Effector memory CD8-positive, alpha-beta T cell (primary cell): ENCODE measurements around the gene COX4I1.
"Not testable (repeated sequence)": the region's sequence is repeated elsewhere in the genome, so short reads cannot be mapped to it uniquely, and the experiment has no call there.

Experiments
- ATAC-seq: fragments of 150-1000 bp; cut with Tn5 transposase; replicated peaks from 2 replicates; pipeline ENCODE4 v1.10.0; 2021; ENCODE audit warnings: mild to moderate bottlenecking, moderate library complexity
- DNase-seq, 3 experiments: peaks; one replicate each; pipeline ENCODE4 v3.0.0; 2021
- H3K27ac Mint-ChIP-seq, 2 donors: one replicate each; pipeline ENCODE4 v1.8.0; 2022; ENCODE audit warnings: mild to moderate bottlenecking in 2 of 2, mixed read lengths in 2 of 2, moderate library complexity in 2 of 2
- H3K27me3 Mint-ChIP-seq, 2 donors: one replicate each; pipeline ENCODE4 v1.8.0; 2022; ENCODE audit warnings: mixed read lengths in 2 of 2
- H3K36me3 Mint-ChIP-seq: one replicate; pipeline ENCODE4 v1.8.0; 2022; ENCODE audit warnings: mild to moderate bottlenecking, moderate library complexity, mixed read lengths; ENCODE audit not compliant: insufficient read depth
- H3K4me1 Mint-ChIP-seq, 2 donors: one replicate each; pipeline ENCODE4 v1.8.0; 2022; ENCODE audit warnings: low read depth in 2 of 2, mixed read lengths in 2 of 2
- H3K4me3 Mint-ChIP-seq, 2 donors: one replicate each; pipeline ENCODE4 v1.8.0; 2022; ENCODE audit warnings: mild to moderate bottlenecking in 2 of 2, mixed read lengths in 2 of 2, moderate library complexity in 2 of 2
- H3K9me3 Mint-ChIP-seq, 2 donors: one replicate each; pipeline ENCODE4 v1.8.0; 2022; ENCODE audit warnings: mixed read lengths in 2 of 2

The COX4I1 gene

GRCh38 chr16:85798283-85798776 is 1.2 kb upstream of the COX4I1 start:
- H3K27ac Mint-ChIP-seq: peak overlapping the region; percentile 96 to 97
- H3K4me3 Mint-ChIP-seq: peak overlapping the region; percentile 87 to 88
- peaks cover 43% of the 10 kb centered on the region for H3K36me3 Mint-ChIP-seq
- no peak for ATAC-seq
- H3K27me3 Mint-ChIP-seq: no peaks in the 10 kb centered on the region
- H3K4me1 Mint-ChIP-seq: peaks cover 30 to 44% of the 10 kb centered on the region in 2 donors
- DNase-seq: no peak
- no peaks in the 10 kb centered on the region for H3K9me3 Mint-ChIP-seq

- Mint-ChIP-seq H3K36me3 (peaks cover 47% of the 10 kb centered on the region), H3K4me3 (peak overlapping the region; percentile 87 to 88), H3K27ac (peak overlapping the region; percentile 96 to 97), H3K27me3 (no peaks in the 10 kb centered on the region), H3K4me1 (peaks cover 29 to 42% of the 10 kb centered on the region in 2 donors), H3K9me3 (no peaks in the 10 kb centered on the region)
- DNase-seq (peak in 2 of 3 experiments; percentile 19 to 31), ATAC-seq (peak; percentile 32)
These were observed 496 bp upstream of the COX4I1 start for GRCh38 chr16:85798901-85799496.

GRCh38 chr16:85800321-85800669 is 800 bp downstream of the COX4I1 start:
- no peaks in the 10 kb centered on the region for H3K9me3 Mint-ChIP-seq
- H3K36me3 Mint-ChIP-seq: peaks cover 60% of the 10 kb centered on the region
- ATAC-seq (peak; percentile 35), DNase-seq (peak in 1 of 3 experiments; percentile 70)
- peak overlapping the region; percentile 87 to 88 for H3K4me3 Mint-ChIP-seq
- H3K27me3 Mint-ChIP-seq: no peaks in the 10 kb centered on the region
- H3K4me1 Mint-ChIP-seq: peaks cover 30 to 40% of the 10 kb centered on the region in 2 donors
- H3K27ac Mint-ChIP-seq: peak overlapping the region; percentile 96 to 97

- Mint-ChIP-seq H3K27ac (no peak overlapping the region), H3K36me3 (peaks cover 68% of the 10 kb centered on the region), H3K27me3 (no peaks in the 10 kb centered on the region), H3K4me3 (no peak overlapping the region), H3K9me3 (no peaks in the 10 kb centered on the region), H3K4me1 (peaks cover 16 to 18% of the 10 kb centered on the region in 2 donors)
- ATAC-seq (no peak), DNase-seq (no peak)
These were observed 4.1 kb downstream of the COX4I1 start for GRCh38 chr16:85803570-85803969.

GRCh38 chr16:85805442-85806045 is 6.0 kb downstream of the COX4I1 start:
- no peak for ATAC-seq
- peaks cover 54% of the 10 kb centered on the region for H3K36me3 Mint-ChIP-seq
- no peak for DNase-seq
- peaks cover 10 to 18% of the 10 kb centered on the region in 2 donors for H3K4me1 Mint-ChIP-seq
- H3K27me3 Mint-ChIP-seq: no peaks in the 10 kb centered on the region
- no peak overlapping the region for H3K4me3 Mint-ChIP-seq
- H3K9me3 Mint-ChIP-seq: no peaks in the 10 kb centered on the region
- H3K27ac Mint-ChIP-seq: peak overlapping the region in 1 of 2 donors; percentile 56

- Mint-ChIP-seq H3K27me3 (peaks cover 0 to 4% of the 10 kb centered on the region in 2 donors), H3K4me3 (no peak overlapping the region), H3K4me1 (peaks cover 8 to 13% of the 10 kb centered on the region in 2 donors), H3K36me3 (peaks cover 50% of the 10 kb centered on the region), H3K27ac (peak overlapping the region in 1 of 2 donors; percentile 75), H3K9me3 (no peaks in the 10 kb centered on the region)
- no peak for ATAC-seq
- no peak for DNase-seq
These were observed 7.0 kb downstream of the COX4I1 start for GRCh38 chr16:85806539-85806938.

- H3K9me3 Mint-ChIP-seq, DNase-seq, H3K4me1 Mint-ChIP-seq, H3K4me3 Mint-ChIP-seq, H3K27ac Mint-ChIP-seq, ATAC-seq: not testable (repeated sequence)
- Mint-ChIP-seq H3K36me3 (peaks cover 46% of the 10 kb centered on the region), H3K27me3 (peaks cover 0 to 12% of the 10 kb centered on the region in 2 donors)
These were observed 7.8 kb downstream of the COX4I1 start for GRCh38 chr16:85807340-85807739.

- Mint-ChIP-seq H3K36me3 (peaks cover 44% of the 10 kb centered on the region), H3K27me3 (peaks cover 0 to 20% of the 10 kb centered on the region in 2 donors)
- not testable (repeated sequence) for DNase-seq, ATAC-seq, H3K4me1 Mint-ChIP-seq, H3K27ac Mint-ChIP-seq, H3K4me3 Mint-ChIP-seq, H3K9me3 Mint-ChIP-seq
These were observed 8.6 kb downstream of the COX4I1 start for GRCh38 chr16:85808104-85808503.

- no peak overlapping the region for H3K27ac Mint-ChIP-seq
- DNase-seq (no peak), ATAC-seq (no peak)
- peaks cover 1 to 3% of the 10 kb centered on the region in 2 donors for H3K4me1 Mint-ChIP-seq
- H3K9me3 Mint-ChIP-seq: no peaks in the 10 kb centered on the region
- no peak overlapping the region for H3K4me3 Mint-ChIP-seq
- peaks cover 36% of the 10 kb centered on the region for H3K36me3 Mint-ChIP-seq
- H3K27me3 Mint-ChIP-seq: peaks cover 0 to 26% of the 10 kb centered on the region in 2 donors
These were observed 9.4 kb downstream of the COX4I1 start for GRCh38 chr16:85808926-85809325.

GRCh38 chr16:85809645-85810044 is 10.2 kb downstream of the COX4I1 start:
- H3K27me3 Mint-ChIP-seq: peaks cover 0 to 32% of the 10 kb centered on the region in 2 donors
- peaks cover 29% of the 10 kb centered on the region for H3K36me3 Mint-ChIP-seq
- no peaks in the 10 kb centered on the region for H3K9me3 Mint-ChIP-seq
- no peak for ATAC-seq
- no peak for DNase-seq
- no peak overlapping the region for H3K27ac Mint-ChIP-seq
- H3K4me1 Mint-ChIP-seq: peaks cover 1 to 3% of the 10 kb centered on the region in 2 donors
- no peak overlapping the region for H3K4me3 Mint-ChIP-seq

GRCh38 chr16:85810097-85810741 is 10.7 kb downstream of the COX4I1 start:
- DNase-seq (no peak), ATAC-seq (no peak)
- Mint-ChIP-seq H3K4me3 (no peak overlapping the region), H3K36me3 (peaks cover 23% of the 10 kb centered on the region), H3K27me3 (peaks cover 0 to 38% of the 10 kb centered on the region in 2 donors), H3K9me3 (no peaks in the 10 kb centered on the region), H3K27ac (no peak overlapping the region), H3K4me1 (no peaks in the 10 kb centered on the region)

GRCh38 chr16:85810742-85811115 is 11.2 kb downstream of the COX4I1 start:
- DNase-seq (no peak), ATAC-seq (no peak)
- Mint-ChIP-seq H3K27me3 (peaks cover 0 to 41% of the 10 kb centered on the region in 2 donors), H3K36me3 (peaks cover 18% of the 10 kb centered on the region), H3K9me3 (no peaks in the 10 kb centered on the region), H3K4me1 (no peaks in the 10 kb centered on the region), H3K27ac (peak overlapping the region in 1 of 2 donors; percentile 2), H3K4me3 (no peak overlapping the region)

- ATAC-seq: no peak
- Mint-ChIP-seq H3K9me3 (no peaks in the 10 kb centered on the region), H3K27ac (no peak overlapping the region), H3K4me1 (no peaks in the 10 kb centered on the region), H3K4me3 (no peak overlapping the region), H3K27me3 (peaks cover 0 to 41% of the 10 kb centered on the region in 2 donors), H3K36me3 (peaks cover 3% of the 10 kb centered on the region)
- no peak for DNase-seq
These were observed 12.7 kb downstream of the COX4I1 start for GRCh38 chr16:85812031-85812807.
